Activated T-cell treated with anti-CD3 and anti-CD28 coated beads, Interleukin-2, amount 50 U/mL, for 4 hours (primary cell): ENCODE measurements around the gene PLXDC1. TPM values are rescaled to one million over a fixed set of nuclear protein-coding genes. Genes with fewer than 3 reads are reported as not detected.
A peak's percentile ranks its signal among the peaks of the same experiment; 100 is the strongest.
"Not testable (repeated sequence)": the region's sequence is repeated elsewhere in the genome, so short reads cannot be mapped to it uniquely, and the experiment has no call there.

Source experiments
- ATAC-seq, 2 donors: fragments of 200-7000 bp; cut with Tn5 transposase; one replicate each; pipeline ENCODE4 v1.10.0; 2021
- DNase-seq: peaks from one replicate; pipeline ENCODE4 v3.0.0-alpha.2; 2020
- H3K27me3 Mint-ChIP-seq: one replicate; pipeline ENCODE4 v1.8.0; 2021; ENCODE audit warnings: low read depth, mixed read lengths
- H3K36me3 Mint-ChIP-seq: one replicate; pipeline ENCODE4 v1.8.0; 2022; ENCODE audit warnings: mixed read lengths; ENCODE audit not compliant: insufficient read depth
- H3K4me1 Mint-ChIP-seq: one replicate; pipeline ENCODE4 v1.8.0; 2021; ENCODE audit warnings: low read depth, mixed read lengths
- H3K4me3 Mint-ChIP-seq: one replicate; pipeline ENCODE4 v1.8.0; 2021; ENCODE audit warnings: mild to moderate bottlenecking, moderate library complexity, mixed read lengths
- H3K9me3 Mint-ChIP-seq: one replicate; pipeline ENCODE4 v1.8.0; 2021; ENCODE audit warnings: mixed read lengths
- total RNA-seq, 3 donors: library from RNA; stranded (reverse); gene quantifications; one replicate each; pipeline ENCODE4 v1.2.1, GENCODE V29; 2021

The PLXDC1 gene
- total RNA-seq, 3 donors from 2014 or later = 0.33 to 0.87 (median 0.68) TPM

GRCh38 chr17:39170558-39170957, 19.1 kb upstream of the PLXDC1 start:
- Mint-ChIP-seq H3K4me3 (no peak overlapping the region), H3K9me3 (no peaks in the 10 kb centered on the region), H3K4me1 (peaks cover 12% of the 10 kb centered on the region), H3K36me3 (no peaks in the 10 kb centered on the region), H3K27me3 (peaks cover 11% of the 10 kb centered on the region)
- DNase-seq (no peak), ATAC-seq (no peak)

GRCh38 chr17:39170109-39170508, 18.7 kb upstream of the PLXDC1 start:
- H3K36me3 Mint-ChIP-seq = no peaks in the 10 kb centered on the region
- H3K4me3 Mint-ChIP-seq = no peak overlapping the region
- peaks cover 13% of the 10 kb centered on the region for H3K4me1 Mint-ChIP-seq

DNA sequence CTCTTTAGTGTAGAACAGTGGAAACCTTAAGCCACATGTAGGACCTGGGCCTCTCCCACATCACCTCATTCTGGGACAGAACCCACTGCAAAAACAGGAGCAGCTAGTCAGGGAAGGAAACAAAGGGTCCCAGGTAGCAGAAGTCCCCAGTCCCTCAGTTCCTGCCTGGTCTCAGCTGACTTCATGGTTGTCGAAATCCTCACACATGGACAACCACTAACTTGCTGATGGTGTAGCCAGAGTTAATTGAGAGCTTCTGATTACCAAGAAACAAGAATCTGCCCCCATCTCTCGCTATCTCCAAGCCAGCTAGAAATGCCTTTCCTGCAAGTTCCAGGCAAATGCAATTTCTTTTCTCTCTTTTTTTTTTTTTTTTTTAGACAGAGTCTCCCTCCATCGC, 18.1 kb upstream of the PLXDC1 start:
- Mint-ChIP-seq H3K4me3 (no peak overlapping the region), H3K36me3 (no peaks in the 10 kb centered on the region), H3K27me3 (peaks cover 19% of the 10 kb centered on the region), H3K4me1 (peaks cover 19% of the 10 kb centered on the region), H3K9me3 (no peaks in the 10 kb centered on the region)
- DNase-seq (no peak), ATAC-seq (no peak)

More at GRCh38 chr17:39170109-39170508, 18.7 kb upstream of the PLXDC1 start:
- no peak for ATAC-seq
- no peak for DNase-seq
- Mint-ChIP-seq H3K9me3 (no peaks in the 10 kb centered on the region), H3K27me3 (peaks cover 13% of the 10 kb centered on the region)

DNA sequence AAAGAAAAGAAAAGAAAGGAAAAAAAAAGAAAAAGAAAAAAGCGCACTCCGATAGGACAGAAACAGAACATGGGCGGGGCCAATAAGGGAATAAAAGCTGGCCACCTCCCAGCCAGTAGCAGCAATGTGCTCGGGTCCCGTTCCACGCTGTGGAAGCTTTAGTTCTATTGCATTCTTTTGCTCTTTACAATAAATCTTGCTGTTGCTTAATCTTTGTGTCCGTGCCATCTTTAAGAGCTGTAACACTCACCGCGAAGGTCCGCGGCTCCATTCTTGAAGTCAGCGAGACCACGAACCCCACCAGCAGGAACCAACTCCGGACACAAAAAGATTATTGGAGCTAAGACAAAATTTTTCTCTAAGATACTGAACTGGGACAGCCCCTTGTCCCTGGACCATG, 17.7 kb upstream of the PLXDC1 start:
- ATAC-seq = no peak
- Mint-ChIP-seq H3K27me3 (peaks cover 20% of the 10 kb centered on the region), H3K4me1 (peaks cover 21% of the 10 kb centered on the region), H3K36me3 (no peaks in the 10 kb centered on the region), H3K9me3 (no peaks in the 10 kb centered on the region), H3K4me3 (no peak overlapping the region)
- no peak for DNase-seq

- not testable (repeated sequence) for H3K4me3 Mint-ChIP-seq, H3K9me3 Mint-ChIP-seq, H3K36me3 Mint-ChIP-seq, ATAC-seq, DNase-seq
- H3K4me1 Mint-ChIP-seq = peaks cover 22% of the 10 kb centered on the region
- peaks cover 20% of the 10 kb centered on the region for H3K27me3 Mint-ChIP-seq
These were observed 17.1 kb upstream of the PLXDC1 start for GRCh38 chr17:39168503-39168902.

GRCh38 chr17:39167476-39167875, 16.0 kb upstream of the PLXDC1 start:
- H3K4me1 Mint-ChIP-seq = peaks cover 18% of the 10 kb centered on the region
- no peak for DNase-seq
- no peak for ATAC-seq
- peaks cover 20% of the 10 kb centered on the region for H3K27me3 Mint-ChIP-seq
- no peak overlapping the region for H3K4me3 Mint-ChIP-seq
- no peaks in the 10 kb centered on the region for H3K9me3 Mint-ChIP-seq
- no peaks in the 10 kb centered on the region for H3K36me3 Mint-ChIP-seq

GRCh38 chr17:39166437-39167335, 15.2 kb upstream of the PLXDC1 start:
- H3K9me3 Mint-ChIP-seq = no peaks in the 10 kb centered on the region
- peaks cover 18% of the 10 kb centered on the region for H3K4me1 Mint-ChIP-seq
- H3K36me3 Mint-ChIP-seq = no peaks in the 10 kb centered on the region
- peaks cover 20% of the 10 kb centered on the region for H3K27me3 Mint-ChIP-seq
- no peak overlapping the region for H3K4me3 Mint-ChIP-seq
- no peak for DNase-seq
- no peak for ATAC-seq

DNA sequence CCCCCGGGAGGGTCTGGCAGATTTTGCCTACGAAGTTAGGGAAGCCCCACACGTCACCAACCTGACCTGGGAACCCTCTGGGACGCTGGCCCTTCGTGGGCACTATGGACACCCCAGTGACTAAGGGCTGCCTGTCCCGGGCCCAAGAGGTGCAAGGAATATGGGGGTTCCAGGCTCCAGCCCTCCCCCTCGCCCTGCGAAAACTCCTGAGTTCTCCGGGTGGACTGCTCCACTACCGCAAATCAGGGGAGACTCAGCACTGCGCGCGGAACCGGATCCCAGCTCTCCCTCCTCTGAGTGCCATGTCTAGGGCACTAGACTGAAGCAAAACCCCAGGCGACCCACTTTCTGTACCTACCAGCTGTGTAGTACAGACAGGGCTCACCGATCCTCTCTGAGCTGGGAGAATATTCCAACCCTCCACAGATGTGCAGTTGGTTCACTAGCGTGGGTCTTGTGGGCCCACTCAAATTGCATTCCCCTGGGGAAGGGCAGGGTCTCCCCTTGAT, 14.5 kb upstream of the PLXDC1 start, which contains the start of gene ARL5C:
Gene ARL5C, minus strand, starts transcription at position 321 of the 509 bp plus-strand sequence. CDS start 401 bp downstream, outside the sequence.
- DNase-seq (no peak), ATAC-seq (no peak)
- no peaks in the 10 kb centered on the region for H3K36me3 Mint-ChIP-seq
- H3K27me3 Mint-ChIP-seq = peaks cover 20% of the 10 kb centered on the region
- H3K4me1 Mint-ChIP-seq = peaks cover 18% of the 10 kb centered on the region
- H3K9me3 Mint-ChIP-seq = no peaks in the 10 kb centered on the region
- H3K4me3 Mint-ChIP-seq = peak within 1 kb of the TSS; percentile 84

GRCh38 chr17:39165178-39165840, 13.9 kb upstream of the PLXDC1 start:
- peaks cover 20% of the 10 kb centered on the region for H3K27me3 Mint-ChIP-seq
- ATAC-seq = peak; percentile 18 to 39
- peak overlapping the region; percentile 84 for H3K4me3 Mint-ChIP-seq
- peaks cover 18% of the 10 kb centered on the region for H3K4me1 Mint-ChIP-seq
- no peaks in the 10 kb centered on the region for H3K36me3 Mint-ChIP-seq
- no peak for DNase-seq
- no peaks in the 10 kb centered on the region for H3K9me3 Mint-ChIP-seq

GRCh38 chr17:39164675-39165143, 13.3 kb upstream of the PLXDC1 start:
- no peaks in the 10 kb centered on the region for H3K36me3 Mint-ChIP-seq
- DNase-seq (peak; percentile 66), ATAC-seq (peak; percentile 98 to 99)
- peak overlapping the region; percentile 84 for H3K4me3 Mint-ChIP-seq
- H3K27me3 Mint-ChIP-seq = peaks cover 20% of the 10 kb centered on the region
- no peaks in the 10 kb centered on the region for H3K9me3 Mint-ChIP-seq
- peaks cover 18% of the 10 kb centered on the region for H3K4me1 Mint-ChIP-seq

DNA sequence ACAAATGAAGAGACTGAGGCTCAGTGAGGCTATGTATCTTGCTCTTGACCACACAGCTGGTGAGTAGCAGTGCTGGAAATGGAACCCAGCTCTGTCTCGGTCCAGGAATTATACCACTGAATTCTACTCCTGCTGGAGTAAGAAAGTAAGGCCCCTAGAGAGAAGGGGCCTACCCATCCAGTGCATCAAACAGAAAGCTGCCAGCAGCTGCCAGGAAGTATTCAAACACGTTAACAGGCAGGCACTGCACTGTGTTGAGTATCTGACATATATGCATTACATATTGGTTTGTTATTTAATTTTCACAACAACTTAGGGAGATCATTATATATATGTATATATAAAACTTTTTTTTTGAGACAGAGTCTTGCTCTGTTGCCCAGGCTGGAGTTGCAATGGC, 10.5 kb upstream of the PLXDC1 start:
- no peak for ATAC-seq
- Mint-ChIP-seq H3K9me3 (no peaks in the 10 kb centered on the region), H3K4me1 (peaks cover 10% of the 10 kb centered on the region), H3K4me3 (no peak overlapping the region), H3K27me3 (peaks cover 16% of the 10 kb centered on the region), H3K36me3 (no peaks in the 10 kb centered on the region)
- DNase-seq = no peak

DNA sequence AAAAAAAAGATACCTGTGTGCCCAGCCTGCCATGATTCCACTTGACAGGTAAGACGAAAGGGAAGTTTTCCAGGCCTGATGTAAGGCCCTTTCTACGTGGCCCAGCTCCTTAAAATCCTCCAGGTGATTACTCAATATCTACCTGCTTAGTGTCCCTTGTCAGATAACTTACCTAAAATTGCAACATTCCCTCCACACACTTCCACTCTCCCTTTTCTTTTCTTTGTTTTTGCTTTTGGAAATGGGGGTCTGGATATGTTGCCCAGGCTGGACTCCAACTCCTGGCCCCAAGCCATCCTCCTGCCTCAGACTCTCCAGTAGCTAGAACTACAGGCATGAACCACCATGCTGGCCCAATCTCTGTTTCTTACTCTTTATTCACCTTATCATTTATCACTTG, 7.2 kb upstream of the PLXDC1 start:
- peaks cover 1% of the 10 kb centered on the region for H3K4me1 Mint-ChIP-seq
- H3K36me3 Mint-ChIP-seq = peaks cover 1% of the 10 kb centered on the region
- H3K9me3 Mint-ChIP-seq = no peaks in the 10 kb centered on the region
- H3K27me3 Mint-ChIP-seq = peaks cover 5% of the 10 kb centered on the region
- no peak overlapping the region for H3K4me3 Mint-ChIP-seq
- DNase-seq (no peak), ATAC-seq (no peak)

- H3K4me1 Mint-ChIP-seq = peaks cover 19% of the 10 kb centered on the region
- H3K9me3 Mint-ChIP-seq = no peaks in the 10 kb centered on the region
- DNase-seq = no peak
- H3K36me3 Mint-ChIP-seq = peaks cover 1% of the 10 kb centered on the region
- peaks cover 5% of the 10 kb centered on the region for H3K27me3 Mint-ChIP-seq
- peak overlapping the region; percentile 16 for H3K4me3 Mint-ChIP-seq
- ATAC-seq = no peak
These were observed 5.1 kb upstream of the PLXDC1 start for GRCh38 chr17:39156491-39156890.

DNA sequence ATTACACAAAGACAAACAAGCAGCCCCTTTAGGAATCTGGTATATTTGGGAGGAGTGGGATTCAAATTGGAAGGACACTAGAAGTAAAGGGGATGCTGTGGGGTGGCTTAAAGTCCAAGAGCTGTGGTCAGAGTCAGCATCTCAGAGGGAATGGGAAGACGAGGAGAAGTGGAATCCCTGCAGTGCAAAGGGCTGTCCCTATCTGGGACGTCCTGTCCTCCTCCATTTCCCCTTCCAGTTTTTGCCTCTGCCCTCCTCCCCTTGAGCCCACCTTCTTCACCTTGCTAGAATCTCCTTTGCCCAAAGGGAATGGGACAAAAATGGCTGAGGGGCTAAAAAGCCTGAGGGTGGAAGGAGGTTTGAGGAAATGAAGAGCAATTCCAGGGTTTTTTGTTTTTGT, 4.2 kb upstream of the PLXDC1 start:
- H3K4me1 Mint-ChIP-seq = peaks cover 23% of the 10 kb centered on the region

More for the DNA sequence above, 4.2 kb upstream of the PLXDC1 start:
- H3K4me3 Mint-ChIP-seq = peak overlapping the region; percentile 13
- peaks cover 5% of the 10 kb centered on the region for H3K27me3 Mint-ChIP-seq
- H3K36me3 Mint-ChIP-seq = peaks cover 1% of the 10 kb centered on the region
- no peaks in the 10 kb centered on the region for H3K9me3 Mint-ChIP-seq
- ATAC-seq (no peak), DNase-seq (no peak)
